Left renal cortex interstitium (tissue), 4 donors: Measurements from ENCODE around the gene PTPN1. TPM values are rescaled to one million over a fixed set of nuclear protein-coding genes. Genes with fewer than 3 reads are reported as not detected.

Source experiments
- DNase-seq, 4 donors: peaks; one replicate each; pipeline ENCODE4 v3.0.0-alpha.2; 2013; ENCODE audit warnings: low read depth in 4 of 4, low spot score in 2 of 4, missing footprints in 1 of 4
- polyA plus RNA-seq, 4 donors: library from polyadenylated mRNA; unstranded; fragments of 120-200 nt; gene quantifications; one replicate each; pipeline ENCODE4 v1.2.1, GENCODE V29; 2013; ENCODE audit not compliant: insufficient read length in 4 of 4

PTPN1 gene
- polyA plus RNA-seq, 4 donors, result 31.3 to 33.6 (median 32.4) TPM

- no peak for DNase-seq
Measured at GRCh38 chr20:50510706-50511542, 741 bp downstream of the PTPN1 start.

DNA sequence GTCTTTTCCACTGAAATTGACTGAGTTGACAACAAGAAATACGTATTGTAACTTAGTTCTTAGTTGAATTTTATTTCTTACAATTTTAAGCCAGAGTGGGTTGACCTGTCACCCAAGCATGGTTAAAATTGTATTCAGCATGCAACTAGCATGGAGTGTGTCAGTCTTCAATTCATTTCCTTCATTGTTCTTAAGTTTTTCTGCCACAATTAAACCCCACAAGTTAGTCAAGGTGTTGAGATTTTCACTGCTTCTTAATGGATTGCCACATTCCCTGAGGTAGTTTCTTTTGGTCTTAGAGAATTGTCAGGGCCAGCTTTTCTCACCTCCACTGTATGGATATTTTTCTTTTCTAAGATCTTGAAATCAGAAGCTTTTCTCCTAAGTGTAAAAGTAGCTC, 2.1 kb downstream of the PTPN1 start:
- DNase-seq, result no peak

DNA sequence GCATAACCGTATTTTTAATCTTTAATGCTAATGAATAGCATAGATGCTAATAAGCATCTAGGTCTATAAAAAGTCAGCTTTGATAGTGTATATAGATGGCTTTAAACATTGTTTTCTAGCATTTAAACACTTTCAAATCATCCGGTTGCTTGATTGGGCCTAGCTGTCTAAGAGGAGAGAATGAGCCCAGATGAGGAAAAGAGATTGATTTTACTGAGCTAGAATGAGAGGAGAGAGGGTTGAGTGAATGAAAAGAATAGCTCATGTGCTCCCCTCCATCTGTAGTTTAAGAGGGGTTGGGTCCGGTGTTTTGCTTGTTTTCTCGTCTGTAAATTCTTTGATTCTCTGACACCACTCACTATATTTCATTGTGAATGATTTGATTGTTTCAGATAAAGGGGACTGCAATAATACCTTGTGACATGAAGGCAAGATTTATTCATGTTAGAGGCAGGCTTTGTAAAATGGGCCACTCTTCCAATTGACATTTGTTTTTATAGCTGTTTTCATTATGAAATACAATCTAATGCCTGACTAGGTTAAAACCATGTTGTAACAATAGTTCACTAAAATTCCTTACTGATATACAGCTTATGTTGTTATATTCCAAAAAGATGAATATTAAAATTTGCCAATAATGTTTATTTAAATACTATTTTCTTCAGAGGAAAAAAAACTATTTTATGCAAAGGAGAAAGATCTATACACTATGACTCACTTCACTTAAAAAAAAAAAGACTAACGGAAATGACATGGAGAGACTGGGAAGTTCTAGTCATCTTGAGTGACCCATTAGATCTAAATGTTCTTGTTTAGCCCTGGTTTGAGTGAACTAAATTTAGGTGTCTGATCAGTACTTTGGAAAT, 3.2 kb downstream of the PTPN1 start:
- no peak for DNase-seq

- DNase-seq, result no peak
Measured at GRCh38 chr20:50514035-50514337, 3.8 kb downstream of the PTPN1 start.

DNA sequence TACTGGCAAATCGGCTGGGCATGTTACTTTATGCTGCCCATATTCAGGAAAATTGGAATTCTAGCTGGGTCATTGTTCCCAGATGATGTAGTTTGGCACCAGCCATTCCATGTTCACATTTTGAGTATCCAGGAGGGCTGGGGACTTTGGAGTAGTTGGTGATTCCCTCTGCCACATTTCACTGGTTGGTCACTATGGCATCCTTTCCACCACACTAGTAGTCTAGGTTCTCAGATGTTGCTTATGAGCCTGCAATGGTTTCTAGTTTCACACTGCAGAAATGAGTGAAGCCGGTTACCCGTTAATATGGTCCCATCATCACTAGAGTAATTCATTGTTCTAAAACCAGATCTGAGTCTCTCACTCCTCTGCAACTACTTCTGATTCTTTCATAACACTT, 4.6 kb downstream of the PTPN1 start:
- no peak for DNase-seq

- no peak for DNase-seq
Measured at GRCh38 chr20:50515471-50516106, 5.4 kb downstream of the PTPN1 start.

- DNase-seq, result no peak
Measured at GRCh38 chr20:50516180-50516934, 6.2 kb downstream of the PTPN1 start.

GRCh38 chr20:50516935-50517816, 7.0 kb downstream of the PTPN1 start:
- no peak for DNase-seq

DNA sequence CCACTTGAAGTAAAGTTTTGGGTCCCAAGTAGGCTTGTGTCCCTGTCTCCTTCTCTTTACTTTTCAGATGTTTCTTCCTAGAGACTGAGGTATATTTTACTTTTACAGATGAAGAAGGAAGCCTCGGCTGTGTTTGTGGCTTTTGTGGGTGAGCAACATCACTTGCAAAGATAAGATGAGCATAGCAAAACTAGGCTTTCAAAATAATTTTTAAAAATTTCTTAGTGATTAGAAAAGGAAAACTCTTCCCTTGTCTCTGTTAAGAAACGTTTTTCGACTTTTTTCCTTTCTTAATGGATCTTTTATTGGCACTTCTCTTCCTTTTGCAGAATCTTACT, 7.6 kb downstream of the PTPN1 start:
- DNase-seq, result no peak

- DNase-seq, result no peak
Measured at GRCh38 chr20:50518270-50518721, 8.1 kb downstream of the PTPN1 start.

DNA sequence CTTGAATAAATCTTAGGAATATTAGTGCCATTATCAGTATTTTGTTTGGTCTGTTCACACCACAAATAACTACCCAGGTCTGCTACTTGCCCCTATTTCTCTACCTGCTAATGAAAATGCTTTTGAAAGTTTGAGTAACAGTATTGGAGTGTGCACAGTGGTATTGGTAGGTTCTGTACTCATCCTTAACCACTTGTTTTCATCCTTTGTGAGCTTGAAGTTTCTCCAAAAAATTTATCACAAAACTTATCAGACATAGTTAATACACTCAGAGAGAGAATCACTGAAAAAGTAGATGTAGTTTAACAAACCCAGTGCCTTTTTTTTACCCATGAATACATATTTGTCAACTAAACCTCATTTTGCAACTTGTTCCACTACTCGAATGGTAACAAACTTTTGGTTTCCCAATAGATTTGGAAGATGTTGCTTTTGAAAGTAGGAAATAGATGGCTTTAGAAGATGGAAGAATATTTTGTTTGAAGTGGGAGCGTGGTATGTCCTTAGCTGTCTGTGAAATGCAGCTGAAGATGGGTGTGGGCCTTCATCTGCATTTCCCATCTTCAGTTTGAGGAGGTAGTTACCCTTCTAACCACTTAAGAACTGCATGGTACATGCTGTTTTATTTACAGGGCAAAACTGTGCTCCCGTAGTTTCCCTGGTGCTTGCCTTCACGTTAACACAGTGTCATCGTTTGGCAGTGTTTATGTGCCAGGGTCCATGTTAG, 9.0 kb downstream of the PTPN1 start:
- no peak for DNase-seq

- no peak for DNase-seq
Measured at GRCh38 chr20:50520222-50520880, 10.2 kb downstream of the PTPN1 start.

DNA sequence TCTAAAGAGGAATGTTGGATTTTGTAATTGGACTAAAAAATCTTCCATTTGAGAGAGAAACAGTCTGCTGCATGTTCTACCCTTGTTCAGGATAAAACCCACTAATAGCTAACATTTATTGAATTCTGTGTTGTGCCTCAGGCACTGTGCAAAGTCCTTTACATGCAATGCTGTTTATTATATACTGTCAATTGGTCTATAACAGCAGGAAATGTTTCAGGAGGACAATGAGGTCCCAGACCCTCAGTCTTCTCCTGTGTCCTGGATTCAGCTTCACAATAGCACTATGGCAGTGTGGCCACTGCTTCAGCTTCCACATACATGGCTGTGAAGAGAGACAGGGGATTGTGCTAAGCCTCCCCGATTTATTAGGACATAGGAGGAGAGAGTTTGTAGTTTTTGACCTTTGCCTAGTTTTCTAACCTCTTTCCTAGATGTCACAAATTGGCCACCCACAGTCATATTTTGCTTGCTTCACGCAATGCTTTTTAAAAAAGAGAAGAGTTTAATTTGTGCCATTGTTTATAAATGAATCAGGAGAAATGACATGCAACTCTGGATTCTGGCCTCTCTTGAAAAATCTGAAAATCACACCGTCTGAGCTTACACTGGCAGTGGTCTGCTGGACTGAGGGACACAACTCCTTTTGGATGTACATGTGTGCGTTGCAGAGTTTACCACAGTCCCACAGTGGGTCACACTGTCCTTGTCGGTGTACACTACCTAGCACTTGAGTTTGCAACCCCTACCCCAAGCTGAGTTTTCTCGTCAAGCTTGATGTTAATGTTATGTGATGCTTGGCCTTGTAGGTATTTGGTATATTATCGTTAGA, 11.3 kb downstream of the PTPN1 start:
- DNase-seq, result no peak

GRCh38 chr20:50522053-50522674, 12.0 kb downstream of the PTPN1 start:
- no peak for DNase-seq

DNA sequence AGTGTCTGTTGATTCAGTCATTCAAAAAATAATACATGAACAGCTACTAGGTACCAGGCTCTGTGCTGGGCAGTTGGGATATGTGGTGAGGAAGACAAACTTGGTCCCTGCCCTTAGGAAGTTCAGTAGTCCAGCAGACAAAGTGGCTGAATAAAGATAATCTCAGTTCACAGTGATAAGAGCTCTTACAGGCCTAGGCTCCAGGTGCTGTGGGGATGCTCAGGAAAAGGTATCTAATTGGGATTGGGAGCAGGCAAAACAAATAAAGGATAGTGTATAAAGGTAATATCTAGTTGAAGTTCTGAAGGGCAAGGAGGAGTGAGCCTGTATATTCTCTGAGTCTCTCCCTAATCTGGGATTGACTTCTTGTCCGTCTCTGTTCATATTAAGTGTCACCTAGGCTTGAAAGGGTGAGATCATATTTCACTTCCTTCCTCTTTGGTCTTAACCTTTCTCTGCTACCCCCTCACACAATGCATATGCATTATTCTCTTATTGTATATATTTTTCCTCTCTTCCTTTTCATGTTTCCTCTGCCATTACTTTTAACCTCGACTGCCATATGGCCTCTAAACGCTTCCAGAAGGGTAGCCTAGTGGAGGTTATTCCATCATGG, 13.5 kb downstream of the PTPN1 start:
- no peak for DNase-seq

- no peak for DNase-seq
Measured at GRCh38 chr20:50525681-50526080, 15.5 kb downstream of the PTPN1 start.
